Osteoblast (primary cell): ENCODE data around the gene GJA4. TPM values are rescaled to one million over a fixed set of nuclear protein-coding genes. Genes with fewer than 3 reads are reported as not detected.
A peak's percentile ranks its signal among the peaks of the same experiment; 100 is the strongest.

ENCODE experiments used
- DNase-seq: peaks from one replicate; pipeline ENCODE4 v3.0.0; 2011; ENCODE audit warnings: low spot score, mixed read lengths; ENCODE audit not compliant: insufficient read length; ENCODE audit errors: missing footprints
- H2AFZ ChIP-seq: 2 replicates; pipeline ENCODE4 v1.6.0; 2011; ENCODE audit warnings: mild to moderate bottlenecking, low read length
- H3K27ac ChIP-seq: 2 replicates; pipeline ENCODE4 v1.5.1; 2011; ENCODE audit warnings: mild to moderate bottlenecking, low read depth, low read length, moderate library complexity
- H3K27me3 ChIP-seq: 2 replicates; pipeline ENCODE4 v1.6.0; 2012; ENCODE audit warnings: mild to moderate bottlenecking, control low read depth, inconsistent platforms, low read length, moderate library complexity; ENCODE audit not compliant: insufficient read depth
- H3K36me3 ChIP-seq: 2 replicates; pipeline ENCODE4 v1.5.1; 2011; ENCODE audit warnings: mild to moderate bottlenecking, low read length, control low read depth, moderate library complexity; ENCODE audit not compliant: insufficient read depth
- H3K4me1 ChIP-seq: 2 replicates; pipeline ENCODE4 v1.5.1; 2011; ENCODE audit warnings: mild to moderate bottlenecking, low read length, control low read depth, moderate library complexity; ENCODE audit not compliant: insufficient read depth
- H3K4me2 ChIP-seq: 2 replicates; pipeline ENCODE4 v1.6.0; 2011; ENCODE audit warnings: mild to moderate bottlenecking, low read length; ENCODE audit not compliant: insufficient read depth
- H3K4me3 ChIP-seq: fragments of 200-600 bp; sonication (generic); 3 replicates; pipeline ENCODE4 v1.5.1; 2012; ENCODE audit warnings: mild to moderate bottlenecking, low read length, inconsistent platforms; ENCODE audit not compliant: insufficient read depth
- H3K79me2 ChIP-seq: 2 replicates; pipeline ENCODE4 v1.6.0; 2012; ENCODE audit warnings: mild to moderate bottlenecking, low read length, control low read depth, inconsistent platforms; ENCODE audit not compliant: insufficient read depth
- H3K9me3 ChIP-seq: 2 replicates; pipeline ENCODE4 v1.5.1; 2011; ENCODE audit warnings: low read depth, low read length, control low read depth
- H4K20me1 ChIP-seq: 2 replicates; pipeline ENCODE4 v1.6.0; 2012; ENCODE audit warnings: mild to moderate bottlenecking, low read length, control low read depth; ENCODE audit not compliant: insufficient read depth
- CTCF ChIP-seq: IDR thresholded peaks from 2 replicates; pipeline ENCODE4 v1.5.1; 2011; ENCODE audit warnings: mild to moderate bottlenecking, low read depth, low read length, moderate library complexity; ENCODE audit errors: extremely low read depth
- total RNA-seq: library from RNA; depleted of rRNA; stranded (reverse); fragments of >200 nt; gene quantifications from 2 replicates; pipeline ENCODE4 v1.2.3, GENCODE V29; 2012

The GJA4 gene
- total RNA-seq, 1 donor, result not detected

DNA sequence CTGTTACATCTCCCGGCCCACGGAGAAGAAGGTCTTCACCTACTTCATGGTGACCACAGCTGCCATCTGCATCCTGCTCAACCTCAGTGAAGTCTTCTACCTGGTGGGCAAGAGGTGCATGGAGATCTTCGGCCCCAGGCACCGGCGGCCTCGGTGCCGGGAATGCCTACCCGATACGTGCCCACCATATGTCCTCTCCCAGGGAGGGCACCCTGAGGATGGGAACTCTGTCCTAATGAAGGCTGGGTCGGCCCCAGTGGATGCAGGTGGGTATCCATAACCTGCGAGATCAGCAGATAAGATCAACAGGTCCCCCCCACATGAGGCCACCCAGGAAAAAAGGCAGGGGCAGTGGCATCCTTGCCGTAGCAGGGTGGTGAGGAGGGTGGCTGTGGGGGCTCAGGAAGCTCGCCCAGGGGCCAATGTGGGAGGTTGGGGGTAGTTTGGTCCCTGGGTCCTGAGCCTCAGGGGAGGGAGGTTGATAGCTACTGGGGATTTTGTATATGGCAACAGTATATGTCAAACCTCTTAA, 31.0 kb upstream of the GJA4 start:
- peaks cover 4% of the 10 kb centered on the region for H3K27me3 ChIP-seq
- no peaks in the 10 kb centered on the region for H3K9me3 ChIP-seq
- no peak for TF ChIP-seq CTCF
- no peak overlapping the region for H3K27ac ChIP-seq
- no peak overlapping the region for H2AFZ ChIP-seq
- peaks cover 8% of the 10 kb centered on the region for H3K4me1 ChIP-seq
- no peaks in the 10 kb centered on the region for H3K79me2 ChIP-seq
- no peak overlapping the region for H3K4me2 ChIP-seq
- no peaks in the 10 kb centered on the region for H4K20me1 ChIP-seq
- H3K4me3 ChIP-seq, result no peak overlapping the region
- DNase-seq, result peak; percentile 34
- H3K36me3 ChIP-seq, result no peaks in the 10 kb centered on the region

- Histone ChIP-seq H3K27me3 (peaks cover 4% of the 10 kb centered on the region), H3K9me3 (no peaks in the 10 kb centered on the region), H3K27ac (no peak overlapping the region), H3K4me1 (peaks cover 8% of the 10 kb centered on the region), H3K36me3 (no peaks in the 10 kb centered on the region), H3K4me3 (no peak overlapping the region), H3K4me2 (no peak overlapping the region), H4K20me1 (no peaks in the 10 kb centered on the region), H2AFZ (no peak overlapping the region), H3K79me2 (no peaks in the 10 kb centered on the region)
- peak; percentile 42 for DNase-seq
- TF ChIP-seq CTCF, result no peak
These were observed 30.2 kb upstream of the GJA4 start for GRCh38 chr1:34762474-34763141.

DNA sequence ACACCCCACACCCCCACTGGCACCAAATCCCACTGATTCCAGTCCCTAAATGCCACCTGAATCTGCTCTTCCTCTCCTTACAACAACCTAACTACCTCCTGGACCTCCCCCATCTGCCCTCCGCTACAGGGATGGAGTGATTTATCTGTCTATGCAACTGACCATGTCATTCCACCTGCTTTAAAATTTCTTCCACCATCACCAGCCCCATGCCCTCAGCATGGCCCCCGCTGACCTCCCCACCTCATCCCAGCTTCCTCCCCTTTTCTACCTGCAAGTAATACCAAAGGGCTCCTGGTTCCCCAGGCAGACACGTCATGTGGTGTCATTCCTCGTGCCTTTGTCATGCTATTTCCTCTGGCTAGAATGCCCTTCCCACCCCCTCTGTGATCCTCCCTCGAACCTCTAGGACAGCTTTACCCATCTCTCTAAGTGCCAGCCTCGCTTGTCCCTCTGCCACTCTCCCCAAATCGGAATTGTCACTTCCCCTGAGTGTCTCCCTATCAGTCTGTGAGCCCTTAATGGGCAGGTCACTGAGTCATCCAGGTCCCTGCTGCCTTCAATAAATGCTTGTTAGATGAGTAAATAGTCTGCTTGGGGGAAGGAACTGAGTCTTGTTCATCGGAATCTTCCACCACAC, 29.5 kb upstream of the GJA4 start:
- peak overlapping the region; percentile 1 for H3K4me2 ChIP-seq
- H3K27ac ChIP-seq, result no peak overlapping the region
- no peak overlapping the region for H2AFZ ChIP-seq
- no peak for TF ChIP-seq CTCF
- no peaks in the 10 kb centered on the region for H3K9me3 ChIP-seq
- H3K79me2 ChIP-seq, result no peaks in the 10 kb centered on the region
- no peak overlapping the region for H3K4me3 ChIP-seq
- H3K36me3 ChIP-seq, result no peaks in the 10 kb centered on the region
- no peaks in the 10 kb centered on the region for H4K20me1 ChIP-seq
- H3K27me3 ChIP-seq, result peaks cover 4% of the 10 kb centered on the region
- peak; percentile 79 for DNase-seq
- H3K4me1 ChIP-seq, result peaks cover 8% of the 10 kb centered on the region

DNA sequence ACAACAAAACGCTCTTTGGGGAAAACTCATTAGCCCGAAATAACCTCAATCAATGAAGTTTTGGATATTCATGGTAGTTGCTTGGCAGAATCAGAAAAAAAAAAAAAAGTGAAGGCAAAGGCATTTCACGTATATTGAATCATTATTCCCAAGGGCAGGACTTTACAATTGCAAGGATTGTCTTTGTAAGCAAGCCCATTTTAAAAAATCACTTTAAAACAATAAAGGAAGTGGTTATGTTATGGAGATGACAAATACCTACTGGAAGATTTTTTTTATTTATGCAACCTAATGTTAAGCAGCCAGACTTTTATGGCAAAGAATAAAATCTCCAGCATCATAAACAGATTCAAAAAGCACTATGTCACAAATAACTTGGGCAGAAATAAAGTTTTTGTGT, 23.9 kb upstream of the GJA4 start:
- no peak for DNase-seq
- peaks cover 4% of the 10 kb centered on the region for H3K27me3 ChIP-seq
- H3K4me1 ChIP-seq, result no peaks in the 10 kb centered on the region
- TF ChIP-seq CTCF, result no peak
- H2AFZ ChIP-seq, result no peak overlapping the region
- no peaks in the 10 kb centered on the region for H3K36me3 ChIP-seq
- H3K4me3 ChIP-seq, result no peak overlapping the region
- H3K79me2 ChIP-seq, result no peaks in the 10 kb centered on the region
- no peak overlapping the region for H3K4me2 ChIP-seq
- no peak overlapping the region for H3K27ac ChIP-seq
- H4K20me1 ChIP-seq, result no peaks in the 10 kb centered on the region
- no peaks in the 10 kb centered on the region for H3K9me3 ChIP-seq
